GM13976 (cell line): ENCODE measurements around the gene EIF4E2.

ENCODE experiments used
- DNase-seq: peaks from one replicate; pipeline ENCODE4 v3.0.0; 2012; ENCODE audit warnings: low spot score
- in situ Hi-C: fragments of 300-500 bp; cut with MboI; formaldehyde crosslinking; loops from one replicate; pipeline ENCODE4 v1.12.0; 2022; ENCODE audit warnings: low sequenced_read_pairs, mixed read lengths, inconsistent platforms; ENCODE audit not compliant: unreplicated experiment
- TF ChIP-seq, protein P1 (sequence below): IDR thresholded peaks from 2 replicates; pipeline ENCODE4 v1.5.1; 2012; ENCODE audit warnings: borderline replicate concordance, mild to moderate bottlenecking; ENCODE audit not compliant: insufficient read depth; ENCODE audit errors: extremely low read depth, missing control alignments, control extremely low read depth

Gene EIF4E2

DNA sequence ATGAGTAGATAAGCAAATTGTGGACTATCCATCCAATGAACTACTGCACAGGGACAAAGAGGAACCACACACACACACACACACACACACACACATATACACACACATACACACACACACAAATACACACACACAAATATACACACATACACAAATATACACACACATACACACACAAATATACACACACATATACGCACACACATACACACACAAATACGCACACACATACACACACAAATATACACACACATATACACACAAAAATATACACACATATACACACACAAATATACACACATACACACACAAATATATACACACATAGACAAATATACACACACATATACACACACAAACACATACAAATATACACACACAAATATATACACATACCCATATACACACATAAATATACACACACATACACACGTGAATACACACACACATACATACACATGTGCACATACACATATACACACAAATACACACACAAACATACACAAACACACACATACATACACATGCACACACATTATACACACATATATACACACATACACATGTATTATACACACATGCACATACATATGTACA is 63.1 kb downstream of the EIF4E2 start:
- DNase-seq, result no peak
- TF ChIP-seq, protein P1, sequence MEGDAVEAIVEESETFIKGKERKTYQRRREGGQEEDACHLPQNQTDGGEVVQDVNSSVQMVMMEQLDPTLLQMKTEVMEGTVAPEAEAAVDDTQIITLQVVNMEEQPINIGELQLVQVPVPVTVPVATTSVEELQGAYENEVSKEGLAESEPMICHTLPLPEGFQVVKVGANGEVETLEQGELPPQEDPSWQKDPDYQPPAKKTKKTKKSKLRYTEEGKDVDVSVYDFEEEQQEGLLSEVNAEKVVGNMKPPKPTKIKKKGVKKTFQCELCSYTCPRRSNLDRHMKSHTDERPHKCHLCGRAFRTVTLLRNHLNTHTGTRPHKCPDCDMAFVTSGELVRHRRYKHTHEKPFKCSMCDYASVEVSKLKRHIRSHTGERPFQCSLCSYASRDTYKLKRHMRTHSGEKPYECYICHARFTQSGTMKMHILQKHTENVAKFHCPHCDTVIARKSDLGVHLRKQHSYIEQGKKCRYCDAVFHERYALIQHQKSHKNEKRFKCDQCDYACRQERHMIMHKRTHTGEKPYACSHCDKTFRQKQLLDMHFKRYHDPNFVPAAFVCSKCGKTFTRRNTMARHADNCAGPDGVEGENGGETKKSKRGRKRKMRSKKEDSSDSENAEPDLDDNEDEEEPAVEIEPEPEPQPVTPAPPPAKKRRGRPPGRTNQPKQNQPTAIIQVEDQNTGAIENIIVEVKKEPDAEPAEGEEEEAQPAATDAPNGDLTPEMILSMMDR, result no peak
- in situ Hi-C loops, result loop anchor here (25.0 kb wide), 2 partner anchors 424 to 649 kb away; partner anchors contain the start of genes ATG16L1 and NEU2

DNA sequence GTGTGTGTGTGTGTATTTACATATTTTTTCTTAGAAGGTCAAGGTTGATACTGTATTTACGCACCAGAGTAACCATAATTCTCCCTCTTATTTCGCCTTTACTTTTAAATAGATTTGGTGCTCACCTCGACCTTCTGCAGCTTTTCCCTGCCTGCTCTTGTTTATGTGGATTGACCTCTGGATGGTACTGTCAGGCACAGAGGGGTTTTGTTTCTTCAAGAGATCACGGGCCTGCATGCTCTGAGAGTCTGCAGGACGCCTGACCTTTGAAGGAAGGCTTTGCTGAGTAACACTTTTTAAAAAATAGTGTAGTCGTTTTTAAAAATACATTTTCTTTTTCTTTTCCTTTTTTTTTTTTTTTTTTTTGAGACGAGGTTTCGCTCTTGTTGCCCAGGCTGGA is 64.8 kb downstream of the EIF4E2 start:
- DNase-seq, result no peak
- TF ChIP-seq, protein P1, result no peak
- in situ Hi-C loops, result loop anchor here (25.0 kb wide), 2 partner anchors 422 to 647 kb away; partner anchors contain the start of genes ATG16L1 and NEU2
